Body of pancreas (tissue), 2 donors: ENCODE measurements around the gene AMY1C. TPM values are rescaled to one million over a fixed set of nuclear protein-coding genes. Genes with fewer than 3 reads are reported as not detected.

Source experiments
- total RNA-seq, 2 donors: library from RNA; depleted of rRNA; stranded (reverse); fragments of >200 nt; gene quantifications; one replicate each; pipeline ENCODE4 v1.1.0, GENCODE V29; 2016

AMY1C gene
- total RNA-seq, 2 donors from 2014 or later, result 0.66 TPM; not detected in 1

Other genes with a start within 250 kb of the AMY1C start
- 10 to 100 TPM; 42.3 to 74.2 TPM for gene RNPC3, start 224.2 kb upstream of the AMY1C start, total RNA-seq
- gene AMY2B, start 178.3 kb upstream of the AMY1C start, total RNA-seq, result 1,000 to 10,000 TPM in 1 of 2 donors, 100 to 1,000 TPM in 1; 894 to 1,483 TPM
- gene AMY2A, start 132.5 kb upstream of the AMY1C start, total RNA-seq, result over 10,000 TPM in 1 of 2 donors, 1,000 to 10,000 TPM in 1; 4,537 to 10,829 TPM
- gene AMY1A, start 94.1 kb upstream of the AMY1C start, total RNA-seq, result not detected
- gene AMY1B, start 53.7 kb upstream of the AMY1C start, total RNA-seq, result not detected